ENCODE data around the gene COG8.
"Not testable (repeated sequence)": the region's sequence is repeated elsewhere in the genome, so short reads cannot be mapped to it uniquely, and the experiment has no call there.

Gene COG8

GRCh38 chr16:69339289-69340094, at the start of gene COG8, which contains the start of gene NIP7:
COG8 (minus strand) TSS chr16:69339564; CDS start chr16:69339552, 12 bp downstream.
NIP7 (plus strand) TSS chr16:69339772; CDS start chr16:69339830, 58 bp downstream.
- peak; percentile 76 to 85 (median 79) for DNase-seq (ENCODE audit: low read depth in 3 of 3, low spot score in 1 of 3)

- no peak for DNase-seq (ENCODE audit: low read depth in 3 of 3, low spot score in 1 of 3)
Observed at GRCh38 chr16:69386596-69386995, 47.2 kb upstream of the COG8 start.

DNA sequence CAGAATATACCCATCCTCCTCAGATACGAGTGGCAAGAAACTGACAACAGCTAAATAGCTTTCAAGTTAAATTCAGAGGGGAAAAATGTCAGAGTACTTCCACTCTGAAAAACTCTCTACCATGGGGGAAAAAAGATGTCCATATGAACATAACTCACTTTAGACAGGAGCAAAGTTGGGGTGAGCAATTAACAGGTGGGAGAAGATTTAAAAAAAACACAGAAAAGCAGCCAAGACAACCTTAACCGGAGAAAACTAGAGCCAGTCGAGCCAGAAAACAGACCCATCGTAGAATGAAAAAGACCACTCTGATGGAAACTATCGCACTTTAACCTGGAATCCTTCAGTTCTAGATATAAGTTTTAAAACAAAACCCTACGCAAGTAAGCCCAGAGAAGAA, 45.6 kb upstream of the COG8 start:
- no peak for DNase-seq (ENCODE audit: low read depth in 3 of 3, low spot score in 1 of 3)

DNA sequence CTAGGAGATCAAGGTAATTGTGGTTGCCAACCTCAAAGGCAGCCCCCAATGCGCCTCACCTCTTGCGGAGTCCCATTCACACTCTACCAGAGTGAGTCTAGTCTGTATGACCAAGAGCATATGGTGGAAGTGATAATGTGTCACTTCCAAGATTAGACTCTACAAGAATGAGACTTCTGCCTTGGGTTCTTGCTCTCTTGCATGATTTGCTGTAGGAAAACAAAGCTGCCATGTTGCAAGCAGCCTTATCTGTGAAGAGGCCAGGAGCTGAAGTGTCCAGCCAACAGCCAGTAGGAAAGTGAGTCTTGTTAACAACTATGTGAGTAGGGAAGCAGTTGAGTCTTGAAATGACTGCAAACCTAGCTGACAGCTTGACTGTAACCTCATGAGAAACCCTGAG, 43.1 kb upstream of the COG8 start:
- DNase-seq (ENCODE audit: low read depth in 3 of 3, low spot score in 1 of 3), result no peak

GRCh38 chr16:69381231-69381630, 41.9 kb upstream of the COG8 start:
- DNase-seq (ENCODE audit: low read depth in 3 of 3, low spot score in 1 of 3), result no peak

DNA sequence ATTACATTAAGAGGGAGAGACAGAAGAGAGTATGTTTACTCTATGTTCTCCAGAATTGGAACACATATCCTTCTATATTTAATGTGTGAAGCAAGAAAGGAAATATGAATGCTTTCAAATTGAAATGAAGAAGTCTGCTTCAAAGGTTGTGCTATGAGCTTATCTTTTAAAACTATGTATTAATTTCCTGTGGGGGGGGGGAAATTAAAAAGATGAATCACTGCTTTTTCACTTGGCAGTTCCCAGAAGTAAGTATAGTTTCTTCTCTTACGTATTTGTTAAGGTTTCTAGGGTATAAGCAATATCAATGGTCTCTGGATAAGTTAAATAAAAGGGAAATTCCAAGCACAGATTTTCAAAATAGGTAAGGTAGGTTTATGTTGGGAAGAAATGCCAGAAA, 39.4 kb upstream of the COG8 start:
- DNase-seq (ENCODE audit: low read depth in 3 of 3, low spot score in 1 of 3), result no peak

DNA sequence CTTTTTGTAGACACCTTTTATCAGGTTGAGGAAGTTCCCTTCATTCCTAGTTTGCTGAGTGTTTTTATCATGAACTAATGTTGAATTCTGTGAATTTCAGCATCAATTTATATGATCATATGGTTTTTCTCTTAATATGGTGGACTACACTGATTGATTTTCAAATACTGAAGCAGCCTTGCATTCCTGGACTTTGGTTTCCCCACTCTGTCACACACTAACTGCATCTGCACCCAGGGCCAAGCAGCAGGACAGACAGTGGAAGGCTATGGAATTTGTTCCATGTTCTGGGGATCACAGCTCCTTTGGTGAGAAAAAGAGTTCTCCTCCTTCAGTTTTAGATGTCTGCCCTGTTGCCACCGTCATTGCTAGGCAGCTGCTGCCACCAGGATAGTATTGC, 38.7 kb upstream of the COG8 start:
- DNase-seq (ENCODE audit: low read depth in 3 of 3, low spot score in 1 of 3), result no peak

DNA sequence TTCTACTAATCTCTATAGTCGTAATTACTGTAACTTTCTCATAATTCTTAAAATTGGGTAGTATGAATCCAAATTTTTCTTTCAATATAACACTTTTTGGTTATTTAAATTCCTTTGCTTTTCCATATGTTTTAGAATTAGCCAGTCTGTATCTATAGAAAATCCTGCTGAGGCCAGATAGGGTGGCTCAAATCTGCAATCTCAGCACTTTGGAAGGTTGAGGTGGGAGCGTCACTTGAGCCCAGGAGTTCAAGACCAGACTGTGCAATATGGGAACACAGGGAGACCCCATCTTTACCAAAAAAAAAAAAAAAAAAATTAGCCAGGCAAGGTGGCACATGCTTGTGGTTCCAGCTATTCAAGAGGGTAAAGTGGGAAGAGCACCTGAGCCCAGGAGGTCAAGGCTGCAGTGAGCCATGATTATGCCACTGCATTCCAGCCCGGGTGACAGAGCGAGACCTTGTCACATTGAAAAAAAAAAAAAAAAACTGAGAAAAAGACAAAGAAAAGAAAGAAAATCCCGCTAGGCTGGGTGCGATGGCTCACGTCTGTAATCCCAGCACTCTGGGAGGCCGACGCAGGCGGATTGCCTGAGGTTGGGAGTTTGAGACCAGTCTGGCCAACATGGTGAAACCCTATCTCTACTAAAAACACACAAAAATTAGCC, 37.2 kb upstream of the COG8 start:
- DNase-seq (ENCODE audit: low read depth in 3 of 3, low spot score in 1 of 3), result no peak

DNA sequence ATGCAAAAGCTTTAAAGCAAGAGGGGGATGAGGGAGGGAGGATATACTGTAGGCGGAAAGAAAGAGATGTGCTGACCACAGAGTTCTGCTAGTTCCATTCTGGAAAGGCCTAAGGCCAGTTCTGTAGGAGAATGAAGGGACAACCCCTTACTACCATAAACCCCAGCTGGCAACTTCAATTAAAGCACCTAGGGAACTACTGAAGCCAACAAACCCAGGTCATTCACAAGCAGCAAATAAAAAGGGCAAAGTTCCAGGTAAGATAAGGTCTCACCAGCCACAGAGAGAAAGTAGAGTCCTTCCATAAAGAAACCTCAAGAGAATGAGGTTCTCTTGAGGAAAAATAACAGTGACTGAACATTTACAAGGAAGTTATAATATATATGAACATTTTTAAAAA, 33.7 kb upstream of the COG8 start:
- DNase-seq (ENCODE audit: low read depth in 3 of 3, low spot score in 1 of 3), result no peak

- no peak for DNase-seq (ENCODE audit: low read depth in 3 of 3, low spot score in 1 of 3)
Observed at GRCh38 chr16:69371564-69371963, 32.2 kb upstream of the COG8 start.

- DNase-seq (ENCODE audit: low read depth in 3 of 3, low spot score in 1 of 3), result no peak
Observed at GRCh38 chr16:69368866-69369265, 29.5 kb upstream of the COG8 start.

- DNase-seq (ENCODE audit: low read depth in 3 of 3, low spot score in 1 of 3), result no peak
Observed at GRCh38 chr16:69367980-69368379, 28.6 kb upstream of the COG8 start.

DNA sequence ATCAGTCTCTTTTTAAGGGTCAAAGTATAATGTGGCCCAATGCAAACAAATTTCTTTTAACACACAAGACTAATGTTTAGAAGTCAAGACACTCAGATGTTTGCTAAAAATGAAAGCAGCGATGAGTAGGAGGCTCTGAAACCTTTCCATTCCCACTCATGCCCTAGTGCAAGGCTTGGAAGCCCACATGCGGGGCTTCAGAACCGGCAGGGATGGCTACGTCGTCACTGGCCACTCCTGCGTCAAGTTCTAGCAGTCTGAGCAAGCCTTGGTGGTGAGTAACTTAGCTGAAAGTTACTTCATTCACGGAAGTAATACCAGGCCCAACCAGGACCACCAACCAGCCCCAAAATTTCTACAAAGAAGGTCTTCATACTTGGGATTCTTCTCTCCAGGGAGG, 27.1 kb upstream of the COG8 start:
- DNase-seq (ENCODE audit: low read depth in 3 of 3, low spot score in 1 of 3), result no peak

- no peak for DNase-seq (ENCODE audit: low read depth in 3 of 3, low spot score in 1 of 3)
Observed at GRCh38 chr16:69365901-69366300, 26.5 kb upstream of the COG8 start.

DNA sequence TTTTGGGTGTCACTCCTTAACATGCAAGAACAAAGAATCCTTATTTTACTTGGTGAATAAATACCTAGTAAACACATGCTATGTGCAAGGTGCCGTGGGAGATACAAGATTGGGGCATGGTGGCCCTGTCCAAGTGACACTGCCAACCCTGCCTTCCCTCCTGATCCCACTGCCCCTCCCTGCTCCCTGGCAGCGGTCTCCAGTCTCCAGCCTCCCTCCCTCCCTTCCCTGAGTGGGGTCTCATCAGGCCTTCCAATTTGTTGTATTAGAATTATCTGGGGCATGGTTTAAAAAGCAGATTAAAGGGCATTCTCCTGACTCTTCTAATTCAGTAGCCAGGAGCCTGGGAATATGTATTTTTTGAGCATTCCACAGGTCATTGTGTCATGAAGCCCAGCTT, 24.7 kb upstream of the COG8 start:
- DNase-seq (ENCODE audit: low read depth in 3 of 3, low spot score in 1 of 3), result no peak

GRCh38 chr16:69363281-69363717, 23.9 kb upstream of the COG8 start:
- no peak for DNase-seq (ENCODE audit: low read depth in 3 of 3, low spot score in 1 of 3)

- DNase-seq (ENCODE audit: low read depth in 3 of 3, low spot score in 1 of 3), result not testable (repeated sequence)
Observed at GRCh38 chr16:69360070-69360469, 20.7 kb upstream of the COG8 start.

GRCh38 chr16:69351309-69352027, 12.1 kb upstream of the COG8 start, which contains the start of gene TMED6:
TMED6 (minus strand) TSS chr16:69351786; CDS start chr16:69351753, 33 bp downstream.
- no peak for DNase-seq (ENCODE audit: low read depth in 3 of 3, low spot score in 1 of 3)

DNA sequence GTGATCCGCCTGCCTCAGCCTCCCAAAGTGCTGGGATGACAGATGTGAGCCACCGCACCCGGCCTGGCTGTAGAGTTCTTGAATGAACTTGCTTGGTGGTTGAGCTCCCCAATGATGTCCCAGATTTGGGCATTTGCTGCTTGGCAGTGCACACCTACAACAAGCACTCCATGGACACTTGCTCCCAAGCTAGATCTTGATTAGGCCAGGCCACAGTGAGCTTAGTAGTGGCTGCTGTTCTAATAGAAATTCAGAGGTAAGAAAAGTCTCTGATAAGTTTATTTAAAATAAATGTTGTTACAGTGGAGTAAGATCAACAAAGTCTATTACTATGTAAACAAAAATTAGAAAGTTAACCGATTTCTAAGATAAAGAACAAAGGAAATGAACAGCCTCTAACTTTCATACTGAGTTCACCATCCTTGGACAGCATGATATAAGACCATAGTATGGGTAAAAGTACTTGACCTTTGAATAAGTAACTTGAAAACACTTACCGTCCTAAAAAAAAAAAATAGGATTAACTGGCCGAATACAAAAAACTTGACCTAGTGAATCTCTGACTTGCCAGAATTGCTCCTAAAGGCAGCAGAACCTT, 11.3 kb upstream of the COG8 start:
- DNase-seq (ENCODE audit: low read depth in 3 of 3, low spot score in 1 of 3), result no peak

DNA sequence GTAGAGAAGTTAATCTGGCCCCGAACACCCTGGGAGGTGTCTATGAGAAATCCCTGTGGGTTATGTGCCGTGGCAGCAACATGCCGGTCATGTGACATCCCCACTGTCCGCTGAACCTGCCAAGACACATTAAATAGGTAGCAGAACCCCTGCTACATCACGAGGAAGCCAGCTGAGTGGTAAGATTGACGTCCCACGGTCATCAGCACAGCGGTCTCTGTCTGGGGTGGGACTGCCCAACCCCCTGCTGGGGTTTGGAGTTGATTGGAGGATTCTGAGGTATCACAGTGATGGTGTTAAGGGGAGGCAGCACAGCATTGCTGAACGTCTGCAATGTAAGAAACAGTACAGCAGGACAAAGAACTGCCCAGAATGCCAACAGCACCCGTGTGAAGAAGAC, 10.2 kb upstream of the COG8 start:
- no peak for DNase-seq (ENCODE audit: low read depth in 3 of 3, low spot score in 1 of 3)

DNA sequence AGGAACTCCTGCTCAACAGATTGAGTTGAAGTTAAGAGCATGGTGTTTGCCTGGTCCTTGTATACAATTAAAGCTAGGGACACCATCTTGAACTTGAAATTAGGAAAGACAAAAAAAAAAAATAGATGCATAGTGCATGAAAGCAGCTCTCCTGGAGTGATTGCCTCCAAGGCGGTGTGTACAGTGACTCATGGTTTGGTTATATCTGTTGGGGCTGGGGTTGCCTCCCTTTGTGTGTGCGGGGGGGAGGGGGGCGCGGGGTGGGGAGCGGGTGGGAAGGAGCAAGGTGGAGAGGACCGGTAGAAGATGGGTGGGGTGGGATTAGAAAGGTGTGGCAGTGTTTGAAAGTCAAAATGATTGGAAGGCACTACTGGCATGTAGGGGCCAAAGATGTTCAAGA, 8.9 kb upstream of the COG8 start:
- DNase-seq (ENCODE audit: low read depth in 3 of 3, low spot score in 1 of 3), result no peak
